GM19438 (cell line): ENCODE measurements around the gene ZNF160.

ENCODE experiments used
- ATAC-seq: cut with Tn5 transposase; IDR thresholded peaks from one replicate; pipeline ENCODE4 v1.9.1; 2021; ENCODE audit warnings: low read depth; ENCODE audit not compliant: unreplicated experiment

Gene ZNF160

DNA sequence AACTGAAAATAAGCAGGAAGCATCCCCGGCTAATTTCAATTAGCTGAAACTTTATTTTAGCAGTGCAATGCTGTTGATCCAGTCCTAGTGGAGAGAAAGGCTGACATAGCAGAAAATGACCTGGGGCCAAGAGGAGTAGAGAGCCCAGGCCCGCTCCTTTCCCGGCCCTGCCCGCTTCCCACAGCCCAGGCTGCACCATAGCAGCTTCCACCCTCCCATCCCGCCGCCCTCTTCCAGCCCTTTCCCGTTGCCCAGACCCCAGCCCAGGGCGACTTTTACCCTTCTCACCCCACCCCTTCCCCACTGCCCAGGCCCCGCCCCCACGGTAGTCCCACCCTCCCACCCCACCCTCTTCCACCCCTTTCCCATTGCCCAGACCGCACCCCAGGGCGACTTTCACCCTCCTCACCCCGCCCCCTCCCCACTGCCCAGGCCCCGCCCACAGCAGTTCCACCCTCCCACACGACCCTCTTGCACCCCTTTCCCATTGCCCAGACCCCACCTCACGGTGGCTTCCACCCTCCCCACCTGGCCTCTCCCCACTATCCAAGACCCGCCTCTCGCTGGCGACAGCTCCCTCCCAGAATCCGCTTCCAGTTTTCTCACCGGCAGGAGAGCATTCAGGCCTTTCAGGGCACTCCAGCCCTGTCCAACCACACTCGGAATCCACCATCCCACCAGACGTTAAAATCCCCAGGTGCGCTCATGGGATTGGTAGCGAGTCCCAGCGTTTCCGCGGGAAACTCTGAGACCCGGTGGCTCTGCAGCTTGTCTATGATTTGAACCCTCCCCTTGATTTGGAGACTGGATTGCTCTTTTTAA, 8.3 kb downstream of the ZNF160 start:
- ATAC-seq, result no peak

GRCh38 chr19:53092723-53093122, 10.5 kb downstream of the ZNF160 start:
- ATAC-seq, result no peak

DNA sequence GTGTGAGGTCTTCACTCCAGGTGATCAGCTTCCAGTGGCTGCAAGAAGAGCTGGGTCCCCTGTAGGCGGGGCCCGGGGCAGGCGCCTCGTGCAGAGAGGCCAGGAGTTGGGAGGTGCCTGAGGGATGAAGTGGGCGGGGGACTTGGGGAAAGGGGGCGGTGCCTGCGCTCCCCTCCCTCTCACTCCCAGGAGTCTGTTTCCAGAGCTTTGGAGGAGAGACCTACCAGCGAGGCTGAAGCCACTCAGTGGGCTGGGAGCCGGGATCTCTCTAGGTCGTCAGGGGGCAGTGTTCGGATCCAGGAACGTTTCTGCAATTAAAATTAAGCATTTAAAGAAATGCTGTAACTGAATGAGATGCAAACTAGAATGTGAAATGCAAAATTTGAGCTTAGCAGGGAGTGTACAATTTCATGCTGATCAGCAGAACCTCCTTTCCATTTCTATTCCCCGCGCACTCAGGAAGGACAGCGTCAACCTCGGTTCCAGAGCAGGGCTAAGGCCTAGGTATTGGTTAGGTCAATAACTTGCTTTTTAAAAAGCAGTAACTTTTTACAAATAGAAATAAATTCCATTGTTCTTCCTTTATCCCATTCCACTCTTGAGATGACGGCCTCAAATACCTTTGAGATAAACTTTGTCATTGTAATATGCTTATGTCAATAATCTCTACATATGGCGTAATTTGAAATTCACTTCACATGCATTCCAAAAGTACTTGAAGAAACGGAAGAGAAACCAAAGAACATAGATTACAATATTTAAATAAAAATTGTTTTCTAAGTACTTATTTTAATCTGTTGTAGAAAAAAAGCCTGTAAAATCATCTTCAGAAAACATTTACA, 11.6 kb downstream of the ZNF160 start:
- ATAC-seq, result no peak

- ATAC-seq, result no peak
These were observed 15.1 kb downstream of the ZNF160 start for GRCh38 chr19:53088091-53088490.

DNA sequence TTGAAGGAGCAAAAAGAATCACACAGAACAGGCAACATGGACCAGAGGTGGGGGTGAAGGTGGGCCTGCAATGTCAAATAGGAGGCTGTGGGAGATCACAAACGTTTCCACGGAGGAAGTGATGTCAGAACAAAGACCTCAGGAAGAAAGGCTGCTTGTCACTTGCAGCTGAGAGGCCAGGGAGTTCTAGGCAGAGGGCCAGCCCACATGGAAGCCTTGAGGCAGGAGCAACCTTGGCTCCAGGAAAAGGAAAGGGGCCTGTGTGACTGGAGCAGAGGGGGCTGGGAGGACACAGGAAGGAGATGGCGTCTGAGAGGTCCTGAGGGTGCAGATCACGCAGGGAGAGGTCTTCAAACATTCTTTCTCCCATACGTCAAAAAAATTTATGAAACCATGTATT, 16.3 kb downstream of the ZNF160 start:
- no peak for ATAC-seq

DNA sequence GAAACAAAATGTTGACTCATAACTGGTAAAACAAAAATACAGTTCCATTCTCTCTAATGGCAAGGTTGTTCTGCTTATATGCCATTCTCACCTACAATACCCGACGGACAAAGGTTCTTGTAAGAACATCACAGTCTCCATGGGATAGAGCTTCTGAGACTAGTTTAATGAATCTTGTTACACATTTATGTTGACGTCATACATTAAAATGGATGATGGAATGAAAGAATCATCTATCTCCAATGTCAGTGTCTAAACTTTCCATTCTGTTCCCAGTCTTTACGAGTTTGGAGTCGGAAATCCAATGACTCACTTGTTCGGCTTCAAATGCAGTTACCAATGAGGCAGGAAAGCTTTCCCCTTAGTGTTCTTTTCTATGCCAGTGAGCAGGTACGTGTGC, 17.7 kb downstream of the ZNF160 start:
- ATAC-seq, result no peak

DNA sequence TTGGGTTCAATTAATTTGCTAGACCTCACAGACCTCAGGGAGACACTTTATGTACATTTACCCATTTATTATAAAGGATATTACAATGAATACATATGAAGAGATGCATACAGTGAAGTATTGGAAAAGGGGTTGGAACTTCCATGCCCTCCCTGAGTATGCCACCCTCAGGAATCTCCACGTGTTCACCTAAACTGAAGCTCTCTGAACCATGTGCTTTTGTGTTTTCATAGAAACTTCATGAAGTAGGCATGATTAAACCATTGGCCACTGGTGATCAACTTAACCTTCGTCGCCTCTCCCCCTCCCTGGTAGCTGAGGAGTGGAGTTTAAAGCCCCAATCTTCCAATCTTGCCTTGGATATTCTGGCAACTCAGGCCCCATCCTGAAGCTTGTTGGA, 20.3 kb downstream of the ZNF160 start:
- no peak for ATAC-seq

DNA sequence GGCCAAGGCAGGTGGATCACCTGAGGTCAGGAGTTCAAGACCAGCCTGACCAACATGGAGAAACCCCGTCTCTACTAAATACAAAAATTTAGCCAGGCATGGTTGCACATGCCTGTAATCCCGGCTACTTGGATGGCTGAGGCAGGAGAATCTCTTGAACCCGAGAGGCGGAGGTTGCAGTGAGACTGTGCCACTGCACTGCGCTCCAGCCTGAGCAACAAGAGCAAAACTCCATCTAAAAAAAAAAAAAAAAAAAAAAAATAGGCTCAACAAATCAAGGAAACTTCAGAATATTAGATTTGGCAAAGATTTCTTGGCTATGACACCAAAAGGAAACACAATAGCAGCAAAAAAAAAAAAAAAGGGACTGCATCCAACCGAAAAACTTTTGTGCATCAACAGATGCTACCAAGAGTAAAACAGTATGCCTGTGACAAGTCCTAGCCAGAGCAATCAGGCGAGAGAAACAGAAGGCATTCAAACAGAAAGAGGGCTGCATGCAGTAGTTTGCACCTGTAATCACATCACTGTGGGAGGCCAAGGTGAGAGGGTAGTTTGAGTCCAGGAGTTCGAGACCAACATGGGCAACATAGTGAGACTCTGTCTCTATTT, 23.8 kb downstream of the ZNF160 start:
- no peak for ATAC-seq

DNA sequence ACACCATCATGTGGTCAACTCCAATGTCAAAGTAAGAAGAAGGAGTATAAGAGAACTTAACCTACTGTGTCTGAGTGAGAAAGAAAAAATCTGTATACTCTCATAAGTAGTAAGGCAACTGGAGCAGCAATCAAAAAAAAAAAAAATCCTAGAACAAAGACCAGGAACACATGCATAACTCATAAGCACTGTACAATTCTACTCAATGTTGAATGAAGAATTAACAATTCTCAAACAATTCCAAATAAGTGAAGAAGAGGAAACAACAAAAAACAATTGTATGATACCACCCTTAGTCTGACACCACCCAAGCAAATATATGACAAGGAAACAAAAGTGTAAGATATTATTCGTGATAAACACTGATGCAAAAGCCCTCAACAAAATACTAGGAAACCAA, 24.6 kb downstream of the ZNF160 start:
- no peak for ATAC-seq

GRCh38 chr19:53076984-53077383, 26.2 kb downstream of the ZNF160 start:
- ATAC-seq, result no peak

GRCh38 chr19:53068834-53069233, 34.4 kb downstream of the ZNF160 start:
- no peak for ATAC-seq

- no peak for ATAC-seq
These were observed 35.0 kb downstream of the ZNF160 start for GRCh38 chr19:53068199-53068598.

DNA sequence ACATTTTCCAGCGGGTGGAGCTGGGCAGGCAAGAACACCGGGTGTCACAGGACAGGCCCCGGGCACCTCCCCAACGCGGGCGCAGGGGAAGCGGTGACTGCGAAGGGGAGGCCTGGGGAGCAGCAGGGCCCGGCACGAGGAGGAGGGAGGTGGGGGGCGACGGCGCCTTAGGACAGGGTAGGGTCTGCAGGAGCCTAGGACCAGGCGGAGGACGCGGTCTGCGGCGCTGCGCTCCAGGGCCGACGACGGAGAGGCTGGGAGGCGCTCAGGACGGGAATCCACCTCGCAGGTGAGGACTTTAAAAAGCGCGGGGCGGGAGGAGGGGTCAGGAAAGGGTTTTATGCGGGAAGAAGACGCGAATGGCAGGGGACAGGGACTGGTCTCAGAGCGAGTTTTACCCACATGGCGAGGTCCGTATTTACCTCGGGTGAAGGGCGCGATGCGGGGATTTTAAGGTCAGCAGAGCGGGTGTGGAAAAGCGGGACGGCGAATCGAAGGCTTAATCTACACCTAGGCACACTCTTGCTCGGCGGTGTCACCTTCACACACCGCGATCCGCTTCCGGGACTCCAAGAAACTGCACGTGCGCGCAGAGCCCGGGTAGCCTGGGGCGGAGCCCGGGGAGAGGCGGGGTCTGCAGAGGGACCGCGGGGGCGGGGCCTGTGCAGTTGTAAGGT, 45.2 kb downstream of the ZNF160 start:
- ATAC-seq, result no peak

DNA sequence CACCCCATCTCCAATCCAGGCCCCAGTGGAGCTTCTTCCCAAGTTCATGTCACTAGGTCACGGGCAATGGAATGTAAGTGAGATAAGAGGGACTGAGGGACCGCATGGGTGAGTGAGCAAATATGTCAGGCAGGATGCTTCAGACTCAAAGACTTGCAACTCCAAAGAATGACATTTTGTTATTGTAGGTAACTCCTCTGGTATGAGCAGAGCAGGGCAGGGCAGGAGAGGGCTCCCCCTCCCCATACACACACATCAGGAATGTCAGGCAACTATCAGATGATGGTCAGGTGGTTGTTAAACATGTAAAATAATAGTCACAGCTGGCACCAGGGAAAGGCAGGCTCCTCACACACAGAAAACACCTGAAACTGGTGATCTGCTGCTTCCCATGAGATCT, 48.1 kb downstream of the ZNF160 start:
- ATAC-seq, result no peak

GRCh38 chr19:53047379-53047778, 55.8 kb downstream of the ZNF160 start:
- ATAC-seq, result no peak

DNA sequence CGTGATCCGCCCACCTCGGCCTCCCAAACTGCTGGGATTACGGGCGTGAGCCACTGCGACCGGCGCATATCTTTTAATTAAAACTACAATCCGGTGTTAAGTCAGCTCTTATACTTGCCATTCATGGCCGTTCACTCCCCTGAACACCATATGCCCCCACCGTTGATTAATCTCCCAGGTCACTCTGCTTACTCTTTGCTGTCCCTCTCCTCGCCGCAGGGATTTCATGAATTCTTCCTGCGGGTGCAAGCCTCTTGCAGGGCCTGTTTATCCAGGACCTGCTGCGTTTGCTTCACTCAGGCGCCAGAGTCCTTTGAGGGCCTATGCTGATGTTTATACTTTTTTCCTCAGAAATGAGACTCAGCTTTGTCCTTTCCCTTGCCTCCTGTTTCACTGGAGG, 57.7 kb downstream of the ZNF160 start:
- no peak for ATAC-seq

- ATAC-seq, result no peak
These were observed 61.9 kb downstream of the ZNF160 start for GRCh38 chr19:53041366-53041765.

GRCh38 chr19:53037101-53038097, 65.8 kb downstream of the ZNF160 start:
- ATAC-seq, result no peak

GRCh38 chr19:53034948-53035675, 68.1 kb downstream of the ZNF160 start:
- no peak for ATAC-seq
